WTC11 (cell line): ENCODE measurements around the gene TNS3.
A peak's percentile ranks its signal among the peaks of the same experiment; 100 is the strongest.

Experiments
- GABPB1 ChIP-seq: sonication (generic); formaldehyde crosslinking; IDR thresholded peaks from 2 replicates; pipeline ENCODE4 v1.8.1; 2023; ENCODE audit warnings: mild to moderate bottlenecking, missing genetic modification reagents
- TP53 ChIP-seq: sonication (generic); formaldehyde crosslinking; IDR thresholded peaks from 2 replicates; pipeline ENCODE4 v1.8.1; 2023; ENCODE audit warnings: mild to moderate bottlenecking, missing genetic modification reagents
- TF ChIP-seq, protein P1 (sequence below): sonication (generic); formaldehyde crosslinking; IDR thresholded peaks from 2 replicates; pipeline ENCODE4 v1.8.0; 2022; ENCODE audit warnings: missing genetic modification reagents
- TF ChIP-seq, protein P2 (sequence below): fragments of 200-600 bp; IDR thresholded peaks from 2 replicates; pipeline ENCODE4 v1.8.0; 2022; ENCODE audit warnings: antibody characterized with exemption
- TF ChIP-seq, protein P3 (sequence below): fragments of 250-450 bp; sonication (Bioruptor Pico); IDR thresholded peaks from 2 replicates; pipeline ENCODE4 v1.8.0; 2021; ENCODE audit warnings: mild to moderate bottlenecking
- TF ChIP-seq, protein P4 (sequence below): sonication (generic); formaldehyde crosslinking; IDR thresholded peaks from 2 replicates; pipeline ENCODE4 v1.8.0; 2022; ENCODE audit warnings: mild to moderate bottlenecking, missing genetic modification reagents
- TF ChIP-seq, protein P5 (sequence below): sonication (generic); formaldehyde crosslinking; IDR thresholded peaks from 2 replicates; pipeline ENCODE4 v1.8.1; 2023; ENCODE audit warnings: mild to moderate bottlenecking, missing genetic modification reagents, moderate library complexity

DNA sequence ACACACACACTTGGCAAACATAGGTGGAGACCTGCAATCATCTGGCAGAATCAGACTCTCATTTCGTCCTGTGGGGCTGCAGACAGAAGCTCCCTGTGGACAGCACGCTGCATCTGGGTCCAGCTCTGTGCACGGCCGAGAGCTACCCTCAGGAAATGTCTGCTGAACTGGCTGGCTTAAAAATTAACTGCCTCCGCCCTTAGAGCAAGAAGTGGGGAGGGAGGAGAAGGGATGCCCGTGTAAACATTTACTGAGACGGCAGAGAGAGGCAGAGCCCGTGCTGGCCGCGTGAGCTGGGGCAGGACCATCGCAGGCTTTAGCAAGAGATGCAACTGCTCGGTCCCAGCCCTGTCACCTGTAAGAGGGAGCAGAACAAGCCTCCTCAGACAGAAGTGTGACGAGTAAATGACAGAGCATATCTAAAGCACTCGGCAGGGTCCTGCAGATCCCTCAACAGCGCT, 81.8 kb downstream of the TNS3 start:
- TF ChIP-seq, protein P1, sequence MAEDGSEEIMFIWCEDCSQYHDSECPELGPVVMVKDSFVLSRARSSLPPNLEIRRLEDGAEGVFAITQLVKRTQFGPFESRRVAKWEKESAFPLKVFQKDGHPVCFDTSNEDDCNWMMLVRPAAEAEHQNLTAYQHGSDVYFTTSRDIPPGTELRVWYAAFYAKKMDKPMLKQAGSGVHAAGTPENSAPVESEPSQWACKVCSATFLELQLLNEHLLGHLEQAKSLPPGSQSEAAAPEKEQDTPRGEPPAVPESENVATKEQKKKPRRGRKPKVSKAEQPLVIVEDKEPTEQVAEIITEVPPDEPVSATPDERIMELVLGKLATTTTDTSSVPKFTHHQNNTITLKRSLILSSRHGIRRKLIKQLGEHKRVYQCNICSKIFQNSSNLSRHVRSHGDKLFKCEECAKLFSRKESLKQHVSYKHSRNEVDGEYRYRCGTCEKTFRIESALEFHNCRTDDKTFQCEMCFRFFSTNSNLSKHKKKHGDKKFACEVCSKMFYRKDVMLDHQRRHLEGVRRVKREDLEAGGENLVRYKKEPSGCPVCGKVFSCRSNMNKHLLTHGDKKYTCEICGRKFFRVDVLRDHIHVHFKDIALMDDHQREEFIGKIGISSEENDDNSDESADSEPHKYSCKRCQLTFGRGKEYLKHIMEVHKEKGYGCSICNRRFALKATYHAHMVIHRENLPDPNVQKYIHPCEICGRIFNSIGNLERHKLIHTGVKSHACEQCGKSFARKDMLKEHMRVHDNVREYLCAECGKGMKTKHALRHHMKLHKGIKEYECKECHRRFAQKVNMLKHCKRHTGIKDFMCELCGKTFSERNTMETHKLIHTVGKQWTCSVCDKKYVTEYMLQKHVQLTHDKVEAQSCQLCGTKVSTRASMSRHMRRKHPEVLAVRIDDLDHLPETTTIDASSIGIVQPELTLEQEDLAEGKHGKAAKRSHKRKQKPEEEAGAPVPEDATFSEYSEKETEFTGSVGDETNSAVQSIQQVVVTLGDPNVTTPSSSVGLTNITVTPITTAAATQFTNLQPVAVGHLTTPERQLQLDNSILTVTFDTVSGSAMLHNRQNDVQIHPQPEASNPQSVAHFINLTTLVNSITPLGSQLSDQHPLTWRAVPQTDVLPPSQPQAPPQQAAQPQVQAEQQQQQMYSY (CRISPR knock-in tag), result no peak
- TF ChIP-seq, protein P2, sequence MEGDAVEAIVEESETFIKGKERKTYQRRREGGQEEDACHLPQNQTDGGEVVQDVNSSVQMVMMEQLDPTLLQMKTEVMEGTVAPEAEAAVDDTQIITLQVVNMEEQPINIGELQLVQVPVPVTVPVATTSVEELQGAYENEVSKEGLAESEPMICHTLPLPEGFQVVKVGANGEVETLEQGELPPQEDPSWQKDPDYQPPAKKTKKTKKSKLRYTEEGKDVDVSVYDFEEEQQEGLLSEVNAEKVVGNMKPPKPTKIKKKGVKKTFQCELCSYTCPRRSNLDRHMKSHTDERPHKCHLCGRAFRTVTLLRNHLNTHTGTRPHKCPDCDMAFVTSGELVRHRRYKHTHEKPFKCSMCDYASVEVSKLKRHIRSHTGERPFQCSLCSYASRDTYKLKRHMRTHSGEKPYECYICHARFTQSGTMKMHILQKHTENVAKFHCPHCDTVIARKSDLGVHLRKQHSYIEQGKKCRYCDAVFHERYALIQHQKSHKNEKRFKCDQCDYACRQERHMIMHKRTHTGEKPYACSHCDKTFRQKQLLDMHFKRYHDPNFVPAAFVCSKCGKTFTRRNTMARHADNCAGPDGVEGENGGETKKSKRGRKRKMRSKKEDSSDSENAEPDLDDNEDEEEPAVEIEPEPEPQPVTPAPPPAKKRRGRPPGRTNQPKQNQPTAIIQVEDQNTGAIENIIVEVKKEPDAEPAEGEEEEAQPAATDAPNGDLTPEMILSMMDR, result no peak
- TF ChIP-seq, protein P3, sequence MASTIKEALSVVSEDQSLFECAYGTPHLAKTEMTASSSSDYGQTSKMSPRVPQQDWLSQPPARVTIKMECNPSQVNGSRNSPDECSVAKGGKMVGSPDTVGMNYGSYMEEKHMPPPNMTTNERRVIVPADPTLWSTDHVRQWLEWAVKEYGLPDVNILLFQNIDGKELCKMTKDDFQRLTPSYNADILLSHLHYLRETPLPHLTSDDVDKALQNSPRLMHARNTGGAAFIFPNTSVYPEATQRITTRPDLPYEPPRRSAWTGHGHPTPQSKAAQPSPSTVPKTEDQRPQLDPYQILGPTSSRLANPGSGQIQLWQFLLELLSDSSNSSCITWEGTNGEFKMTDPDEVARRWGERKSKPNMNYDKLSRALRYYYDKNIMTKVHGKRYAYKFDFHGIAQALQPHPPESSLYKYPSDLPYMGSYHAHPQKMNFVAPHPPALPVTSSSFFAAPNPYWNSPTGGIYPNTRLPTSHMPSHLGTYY (CRISPR knock-in tag), result no peak
- TF ChIP-seq TP53 (CRISPR knock-in tag) (no peak), GABPB1 (0 out of 2 replicates have a peak, but pooled peaks have one; percentile 46)
- TF ChIP-seq, protein P4, sequence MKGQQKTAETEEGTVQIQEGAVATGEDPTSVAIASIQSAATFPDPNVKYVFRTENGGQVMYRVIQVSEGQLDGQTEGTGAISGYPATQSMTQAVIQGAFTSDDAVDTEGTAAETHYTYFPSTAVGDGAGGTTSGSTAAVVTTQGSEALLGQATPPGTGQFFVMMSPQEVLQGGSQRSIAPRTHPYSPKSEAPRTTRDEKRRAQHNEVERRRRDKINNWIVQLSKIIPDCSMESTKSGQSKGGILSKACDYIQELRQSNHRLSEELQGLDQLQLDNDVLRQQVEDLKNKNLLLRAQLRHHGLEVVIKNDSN (CRISPR knock-in tag), result no peak
- TF ChIP-seq, protein P5, sequence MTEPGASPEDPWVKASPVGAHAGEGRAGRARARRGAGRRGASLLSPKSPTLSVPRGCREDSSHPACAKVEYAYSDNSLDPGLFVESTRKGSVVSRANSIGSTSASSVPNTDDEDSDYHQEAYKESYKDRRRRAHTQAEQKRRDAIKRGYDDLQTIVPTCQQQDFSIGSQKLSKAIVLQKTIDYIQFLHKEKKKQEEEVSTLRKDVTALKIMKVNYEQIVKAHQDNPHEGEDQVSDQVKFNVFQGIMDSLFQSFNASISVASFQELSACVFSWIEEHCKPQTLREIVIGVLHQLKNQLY (CRISPR knock-in tag), result no peak
